Mesendoderm (in vitro differentiated cells): Measurements from ENCODE around the gene PDZRN3.
A peak's percentile ranks its signal among the peaks of the same experiment; 100 is the strongest.

Source experiments
- DNase-seq: peaks from one replicate; pipeline ENCODE4 v3.0.0; 2013
- H2AK5ac ChIP-seq: 2 replicates; pipeline ENCODE4 v1.6.1; 2013; ENCODE audit warnings: low read length, inconsistent platforms
- H2BK120ac ChIP-seq: 2 replicates; pipeline ENCODE4 v1.6.1; 2013; ENCODE audit warnings: low read depth, mild to moderate bottlenecking, low read length, moderate library complexity, mixed read lengths
- H2BK15ac ChIP-seq: replicated peaks from 2 replicates; pipeline ENCODE4 v1.6.1; 2013; ENCODE audit warnings: low read depth, mild to moderate bottlenecking, moderate library complexity
- H2BK5ac ChIP-seq: 2 replicates; pipeline ENCODE4 v1.6.1; 2013; ENCODE audit warnings: low read length, inconsistent platforms
- H3K18ac ChIP-seq: 2 replicates; pipeline ENCODE4 v1.6.1; 2013; ENCODE audit warnings: mild to moderate bottlenecking, low read length, mixed read lengths
- H3K23ac ChIP-seq: one replicate; pipeline ENCODE4 v1.6.1; 2013; ENCODE audit warnings: low read length
- H3K27ac ChIP-seq: 2 replicates; pipeline ENCODE4 v1.5.1; 2013; ENCODE audit warnings: low read depth, mild to moderate bottlenecking, inconsistent platforms, low read length, moderate library complexity
- H3K27me3 ChIP-seq: 2 replicates; pipeline ENCODE4 v1.6.1; 2013; ENCODE audit warnings: low read length, control low read depth, mild to moderate bottlenecking, inconsistent platforms; ENCODE audit not compliant: insufficient read depth, poor library complexity
- H3K36me3 ChIP-seq: 2 replicates; pipeline ENCODE4 v1.6.1; 2013; ENCODE audit warnings: low read length, inconsistent platforms; ENCODE audit not compliant: control insufficient read depth, insufficient read depth
- H3K4ac ChIP-seq: one replicate; pipeline ENCODE4 v1.6.1; 2013; ENCODE audit warnings: low read depth, mild to moderate bottlenecking, low read length, moderate library complexity
- H3K4me1 ChIP-seq: 2 replicates; pipeline ENCODE4 v1.6.1; 2013; ENCODE audit warnings: low read depth, low read length, inconsistent platforms; ENCODE audit not compliant: control insufficient read depth
- H3K4me2 ChIP-seq: 2 replicates; pipeline ENCODE4 v1.6.1; 2013; ENCODE audit warnings: low read length
- H3K4me3 ChIP-seq: 2 replicates; pipeline ENCODE4 v1.5.1; 2013; ENCODE audit warnings: mild to moderate bottlenecking, low read length
- H3K56ac ChIP-seq: one replicate; pipeline ENCODE4 v1.6.1; 2013; ENCODE audit warnings: low read length
- H3K79me1 ChIP-seq: 2 replicates; pipeline ENCODE4 v1.6.1; 2013; ENCODE audit warnings: low read length, inconsistent platforms
- H3K79me2 ChIP-seq: 2 replicates; pipeline ENCODE4 v1.6.1; 2013; ENCODE audit warnings: mild to moderate bottlenecking, low read length; ENCODE audit not compliant: control insufficient read depth, insufficient read depth
- H3K9ac ChIP-seq: 2 replicates; pipeline ENCODE4 v1.6.1; 2013; ENCODE audit warnings: low read length, inconsistent platforms
- H4K5ac ChIP-seq: one replicate; pipeline ENCODE4 v1.6.1; 2013; ENCODE audit warnings: low read length
- H4K8ac ChIP-seq: one replicate; pipeline ENCODE4 v1.6.1; 2013; ENCODE audit warnings: low read depth, mild to moderate bottlenecking, control low read depth, low read length, moderate library complexity
- WGBS: extraction: QIAGEN DNeasy Blood & Tissue Kit; methylation state at CpG from one replicate; pipeline ENCODE4 v1.1.7; 2013; ENCODE audit warnings: low lambda C conversion rate, missing lambda C conversion rate; ENCODE audit not compliant: insufficient coverage; ENCODE audit errors: extremely low coverage; 5-methylcytosine and 5-hydroxymethylcytosine counted together

PDZRN3 gene

GRCh38 chr3:73576999-73577461, 47.7 kb downstream of the PDZRN3 start:
- no peak overlapping the region for H4K8ac ChIP-seq
- no peak overlapping the region for H3K9ac ChIP-seq
- H3K27ac ChIP-seq, result no peak overlapping the region
- H3K4me2 ChIP-seq, result no peak overlapping the region
- H3K23ac ChIP-seq, result no peak overlapping the region
- H3K79me1 ChIP-seq, result no peaks in the 10 kb centered on the region
- H3K27me3 ChIP-seq, result no peaks in the 10 kb centered on the region
- H3K36me3 ChIP-seq, result no peaks in the 10 kb centered on the region
- H3K4ac ChIP-seq, result no peak overlapping the region
- H2BK15ac ChIP-seq, result no peak overlapping the region
- no peak for DNase-seq
- WGBS, result no CpG with 5 or more reads among the region's 4 CpGs
- H3K79me2 ChIP-seq, result no peaks in the 10 kb centered on the region
- no peak overlapping the region for H3K56ac ChIP-seq
- no peak overlapping the region for H3K18ac ChIP-seq
- H3K4me3 ChIP-seq, result no peak overlapping the region
- H2BK5ac ChIP-seq, result no peak overlapping the region
- peaks cover 2% of the 10 kb centered on the region for H3K4me1 ChIP-seq
- H2BK120ac ChIP-seq, result no peak overlapping the region
- no peak overlapping the region for H2AK5ac ChIP-seq
- H4K5ac ChIP-seq, result no peak overlapping the region

GRCh38 chr3:73575953-73576352, 48.8 kb downstream of the PDZRN3 start:
- Histone ChIP-seq H4K5ac (no peak overlapping the region), H3K4me1 (peaks cover 2% of the 10 kb centered on the region), H3K4me2 (no peak overlapping the region), H3K56ac (no peak overlapping the region), H3K4me3 (no peak overlapping the region), H3K27ac (no peak overlapping the region), H2AK5ac (no peak overlapping the region), H3K79me2 (no peaks in the 10 kb centered on the region), H3K18ac (no peak overlapping the region), H3K4ac (no peak overlapping the region), H3K23ac (no peak overlapping the region), H3K9ac (no peak overlapping the region), H2BK15ac (no peak overlapping the region), H3K36me3 (no peaks in the 10 kb centered on the region), H2BK5ac (no peak overlapping the region), H3K27me3 (no peaks in the 10 kb centered on the region), H4K8ac (no peak overlapping the region), H3K79me1 (no peaks in the 10 kb centered on the region), H2BK120ac (no peak overlapping the region)
- no peak for DNase-seq
- no CpG with 5 or more reads among the region's 3 CpGs for WGBS

- DNase-seq, result no peak
- no peak overlapping the region for H3K4me2 ChIP-seq
- no peak overlapping the region for H3K27ac ChIP-seq
- H4K8ac ChIP-seq, result no peak overlapping the region
- H3K4me1 ChIP-seq, result peaks cover 2% of the 10 kb centered on the region
- no peaks in the 10 kb centered on the region for H3K36me3 ChIP-seq
- H3K4me3 ChIP-seq, result no peak overlapping the region
- H3K56ac ChIP-seq, result no peak overlapping the region
- no peak overlapping the region for H2BK5ac ChIP-seq
- H3K9ac ChIP-seq, result no peak overlapping the region
- no peak overlapping the region for H2BK120ac ChIP-seq
- no CpG with 5 or more reads among the region's 2 CpGs for WGBS
- H3K4ac ChIP-seq, result no peak overlapping the region
- no peak overlapping the region for H2BK15ac ChIP-seq
- H3K18ac ChIP-seq, result no peak overlapping the region
- H4K5ac ChIP-seq, result no peak overlapping the region
- no peaks in the 10 kb centered on the region for H3K27me3 ChIP-seq
- H3K23ac ChIP-seq, result no peak overlapping the region
- H3K79me2 ChIP-seq, result no peaks in the 10 kb centered on the region
- H3K79me1 ChIP-seq, result no peaks in the 10 kb centered on the region
- H2AK5ac ChIP-seq, result no peak overlapping the region
Measured at GRCh38 chr3:73575519-73575918, 49.2 kb downstream of the PDZRN3 start.

DNA sequence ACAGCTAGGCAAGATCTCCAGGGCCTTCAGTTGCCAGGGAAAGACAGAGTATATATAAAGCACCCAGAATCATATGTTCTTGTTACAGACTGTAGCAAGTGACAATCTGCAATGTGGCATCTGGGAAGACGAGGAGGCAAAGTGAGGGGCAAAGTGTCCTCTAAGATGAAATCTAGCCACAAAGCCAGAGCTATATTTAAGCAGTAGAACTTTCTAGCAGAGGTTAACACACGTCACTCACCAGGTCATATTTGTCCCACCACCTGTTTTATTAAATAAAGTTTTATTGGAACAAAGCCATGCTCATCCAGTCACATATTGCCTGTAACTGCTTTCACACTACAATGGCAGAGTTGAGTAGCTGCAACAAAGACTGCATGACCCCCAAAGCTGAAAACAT, 51.5 kb downstream of the PDZRN3 start:
- Histone ChIP-seq H3K23ac (no peak overlapping the region), H3K79me2 (no peaks in the 10 kb centered on the region), H3K4ac (no peak overlapping the region), H2BK120ac (no peak overlapping the region), H3K27ac (no peak overlapping the region), H3K4me2 (no peak overlapping the region), H2BK15ac (no peak overlapping the region), H3K56ac (no peak overlapping the region), H3K27me3 (no peaks in the 10 kb centered on the region), H4K5ac (no peak overlapping the region), H3K79me1 (no peaks in the 10 kb centered on the region), H3K4me3 (no peak overlapping the region), H4K8ac (no peak overlapping the region), H2AK5ac (no peak overlapping the region), H3K9ac (no peak overlapping the region), H3K18ac (no peak overlapping the region), H3K36me3 (no peaks in the 10 kb centered on the region), H3K4me1 (peaks cover 2% of the 10 kb centered on the region), H2BK5ac (no peak overlapping the region)
- WGBS, result no CpG with 5 or more reads among the region's 2 CpGs
- DNase-seq, result no peak

- no peaks in the 10 kb centered on the region for H3K79me2 ChIP-seq
- H3K4me3 ChIP-seq, result no peak overlapping the region
- H3K4ac ChIP-seq, result no peak overlapping the region
- no peak for DNase-seq
- no peak overlapping the region for H3K9ac ChIP-seq
- no peak overlapping the region for H3K27ac ChIP-seq
- peaks cover 2% of the 10 kb centered on the region for H3K4me1 ChIP-seq
- H4K5ac ChIP-seq, result no peak overlapping the region
- no peak overlapping the region for H2BK120ac ChIP-seq
- H2BK15ac ChIP-seq, result no peak overlapping the region
- H3K79me1 ChIP-seq, result no peaks in the 10 kb centered on the region
- WGBS, result no CpG with 5 or more reads among the region's 3 CpGs
- H4K8ac ChIP-seq, result no peak overlapping the region
- no peak overlapping the region for H3K4me2 ChIP-seq
- no peak overlapping the region for H2BK5ac ChIP-seq
- no peak overlapping the region for H3K18ac ChIP-seq
- H3K27me3 ChIP-seq, result no peaks in the 10 kb centered on the region
- H3K36me3 ChIP-seq, result no peaks in the 10 kb centered on the region
- H3K56ac ChIP-seq, result no peak overlapping the region
- H2AK5ac ChIP-seq, result no peak overlapping the region
- no peak overlapping the region for H3K23ac ChIP-seq
Measured at GRCh38 chr3:73572368-73572767, 52.4 kb downstream of the PDZRN3 start.

GRCh38 chr3:73571238-73571794, 53.4 kb downstream of the PDZRN3 start:
- Histone ChIP-seq H3K4me2 (no peak overlapping the region), H3K36me3 (no peaks in the 10 kb centered on the region), H3K27ac (no peak overlapping the region), H3K56ac (no peak overlapping the region), H3K4me3 (no peak overlapping the region), H4K8ac (no peak overlapping the region), H3K27me3 (no peaks in the 10 kb centered on the region), H3K4ac (no peak overlapping the region), H3K4me1 (peaks cover 2% of the 10 kb centered on the region), H4K5ac (no peak overlapping the region), H3K23ac (no peak overlapping the region), H3K9ac (no peak overlapping the region), H2BK120ac (no peak overlapping the region), H2AK5ac (no peak overlapping the region), H3K18ac (no peak overlapping the region), H3K79me2 (no peaks in the 10 kb centered on the region), H3K79me1 (no peaks in the 10 kb centered on the region), H2BK5ac (no peak overlapping the region), H2BK15ac (no peak overlapping the region)
- WGBS, result no CpG with 5 or more reads among the region's 10 CpGs
- peak; percentile 87 for DNase-seq
